ENCODE data around the gene CSTPP1.

CSTPP1 gene, protein sequence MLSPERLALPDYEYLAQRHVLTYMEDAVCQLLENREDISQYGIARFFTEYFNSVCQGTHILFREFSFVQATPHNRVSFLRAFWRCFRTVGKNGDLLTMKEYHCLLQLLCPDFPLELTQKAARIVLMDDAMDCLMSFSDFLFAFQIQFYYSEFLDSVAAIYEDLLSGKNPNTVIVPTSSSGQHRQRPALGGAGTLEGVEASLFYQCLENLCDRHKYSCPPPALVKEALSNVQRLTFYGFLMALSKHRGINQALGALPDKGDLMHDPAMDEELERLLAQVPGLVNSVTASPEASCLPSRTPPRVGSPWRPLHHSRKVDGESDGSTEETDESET

DNA sequence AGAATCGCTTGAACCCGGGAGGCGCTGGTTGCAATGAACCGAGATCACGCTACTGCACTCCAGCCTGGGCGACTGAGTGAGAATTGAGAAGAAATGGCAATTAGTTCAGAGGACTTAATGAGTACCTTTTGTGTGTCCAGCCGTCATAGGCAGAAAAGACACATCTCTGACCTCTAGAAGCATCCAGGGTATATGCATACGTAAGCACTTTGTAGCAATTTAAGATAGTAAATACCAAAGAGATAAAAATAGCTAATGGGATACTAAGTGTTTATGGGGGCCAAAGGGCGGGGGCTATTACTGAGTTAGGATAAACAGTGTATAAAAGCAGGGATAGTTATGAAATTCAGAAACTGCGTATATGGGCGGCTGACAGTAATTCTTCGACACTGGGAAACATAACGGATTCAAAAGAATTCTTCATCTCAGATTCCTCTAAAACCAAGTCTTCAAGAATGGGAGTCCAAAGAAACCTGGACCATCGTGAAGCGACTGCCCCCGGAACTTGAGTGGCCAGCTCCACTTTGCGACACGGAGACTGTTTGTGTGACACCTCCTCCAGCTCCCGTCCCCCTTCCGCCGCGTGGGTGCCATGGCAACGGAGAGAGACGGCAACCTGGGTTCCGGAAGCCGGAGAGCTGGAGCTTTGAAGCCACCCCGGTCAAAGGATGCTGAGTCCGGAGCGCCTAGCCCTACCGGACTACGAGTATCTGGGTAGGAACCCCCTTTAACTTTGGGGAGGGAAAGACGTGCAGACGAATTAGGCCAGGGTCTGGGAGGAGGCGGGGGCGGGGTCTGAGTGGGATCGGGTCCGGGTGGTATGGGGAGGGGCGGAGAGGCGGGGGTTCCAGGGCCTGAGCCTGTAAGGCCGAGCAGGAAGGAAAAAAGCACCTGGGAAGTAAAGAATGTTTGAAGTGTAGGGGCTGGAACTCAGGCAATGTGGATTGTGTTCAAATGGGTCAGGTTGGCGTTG is at the start of gene CSTPP1:
Gene CSTPP1, plus strand, starts transcription at position 624 of the 973 bp plus-strand sequence. Its CDS starts 45 bp downstream, at position 669.
- DNase-seq: peak; percentile 95 to 96

GRCh38 chr11:46888636-46889035 is 47.9 kb upstream of the CSTPP1 start:
- DNase-seq: no peak

DNA sequence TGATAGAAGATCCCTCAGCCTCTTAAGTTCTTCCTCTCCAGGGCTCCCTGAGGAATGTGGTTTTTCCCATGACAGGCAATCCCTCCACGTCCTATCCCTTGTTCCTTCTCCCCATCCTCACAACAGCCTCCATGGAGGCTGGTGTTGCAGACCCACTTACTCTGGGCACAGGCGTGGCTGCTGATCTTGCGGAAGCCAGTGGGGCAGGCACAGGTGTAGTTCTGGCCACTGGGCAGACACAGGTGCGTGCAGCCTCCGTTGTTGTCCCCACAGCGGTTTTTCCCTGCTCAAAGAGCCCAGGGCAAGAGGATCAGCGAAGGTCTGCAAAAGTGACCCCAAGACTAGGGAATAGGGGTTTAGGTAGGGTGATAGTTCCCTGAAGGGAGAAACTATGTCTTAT is 47.3 kb upstream of the CSTPP1 start:
- DNase-seq: no peak

DNA sequence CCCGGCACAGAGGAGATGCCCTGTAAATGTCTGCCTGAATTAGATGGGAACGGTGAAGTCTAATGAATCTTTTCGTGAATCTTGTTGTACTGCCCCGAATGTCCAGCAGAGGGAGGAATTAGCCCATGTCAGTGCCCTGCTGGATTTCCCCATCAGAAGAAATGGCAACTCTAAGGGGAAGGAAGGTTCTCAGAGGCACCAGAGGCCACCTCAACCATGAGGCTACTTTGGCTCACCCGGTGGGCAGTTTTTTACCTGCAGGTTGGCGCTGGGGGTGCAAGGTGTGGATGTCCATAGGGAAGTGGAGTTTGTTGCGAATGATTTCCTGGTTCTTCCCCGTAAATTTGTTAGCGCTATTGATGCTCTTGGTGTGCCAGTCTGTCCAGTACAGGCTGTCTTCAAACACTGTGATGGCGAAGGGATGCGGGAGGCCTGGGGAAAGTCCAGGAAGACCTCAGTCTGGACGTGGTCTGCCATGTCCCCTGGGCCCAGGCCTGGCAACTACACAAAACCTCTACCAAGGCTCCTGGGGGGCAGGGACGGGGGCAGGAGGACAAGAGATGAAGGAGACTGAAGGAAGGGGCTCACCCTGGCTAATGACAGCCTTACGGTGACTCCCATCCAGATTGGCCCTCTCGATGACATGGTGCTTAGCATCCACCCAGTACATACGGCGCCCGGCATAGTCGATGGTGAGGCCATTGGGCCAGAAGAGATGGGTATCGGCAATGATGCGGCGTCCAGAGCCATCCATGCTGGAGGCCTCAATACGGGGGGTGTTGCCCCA is 46.7 kb upstream of the CSTPP1 start:
- DNase-seq: peak; percentile 77 to 84

- DNase-seq: no peak
Measured at GRCh38 chr11:46890665-46891064, 45.9 kb upstream of the CSTPP1 start.

DNA sequence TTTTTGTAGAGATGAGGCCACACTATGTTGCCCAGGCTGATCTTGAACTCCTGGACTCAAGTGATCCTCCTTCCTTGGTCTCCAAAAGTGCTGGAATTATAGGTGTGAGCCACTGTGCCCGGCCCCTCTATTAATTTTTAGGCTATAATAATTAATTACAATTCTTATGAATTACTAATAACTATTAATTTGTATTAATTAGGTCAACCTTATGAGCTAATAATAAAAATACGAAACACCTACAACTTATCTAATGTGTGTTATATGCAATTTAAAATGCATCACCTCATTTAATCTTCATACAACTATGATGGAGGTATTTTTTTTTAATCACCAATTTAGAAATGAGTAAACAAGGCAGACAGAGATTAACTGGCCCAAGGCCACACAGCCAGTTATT is 44.5 kb upstream of the CSTPP1 start:
- DNase-seq: no peak

GRCh38 chr11:46892838-46893237 is 43.7 kb upstream of the CSTPP1 start:
- no peak for DNase-seq

DNA sequence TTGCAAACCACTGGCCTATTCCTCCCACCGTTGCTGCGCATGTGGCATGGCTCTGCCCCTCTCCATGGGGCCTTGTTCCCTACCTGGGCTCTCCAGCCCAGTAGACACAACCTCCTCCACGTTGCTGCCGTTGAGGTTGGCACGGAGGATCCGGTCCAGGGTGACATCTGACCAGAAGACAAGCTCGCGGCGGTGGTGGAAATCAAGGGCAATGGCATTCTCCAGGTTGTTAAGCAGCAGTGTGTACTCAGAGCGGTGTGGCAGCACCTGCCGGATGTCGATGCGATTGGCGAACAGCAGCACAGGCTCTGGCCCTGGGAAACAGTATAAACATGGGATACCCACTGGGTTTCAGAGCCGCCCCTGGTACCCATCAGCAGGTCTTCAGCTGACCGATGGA is 42.1 kb upstream of the CSTPP1 start:
- DNase-seq: no peak

DNA sequence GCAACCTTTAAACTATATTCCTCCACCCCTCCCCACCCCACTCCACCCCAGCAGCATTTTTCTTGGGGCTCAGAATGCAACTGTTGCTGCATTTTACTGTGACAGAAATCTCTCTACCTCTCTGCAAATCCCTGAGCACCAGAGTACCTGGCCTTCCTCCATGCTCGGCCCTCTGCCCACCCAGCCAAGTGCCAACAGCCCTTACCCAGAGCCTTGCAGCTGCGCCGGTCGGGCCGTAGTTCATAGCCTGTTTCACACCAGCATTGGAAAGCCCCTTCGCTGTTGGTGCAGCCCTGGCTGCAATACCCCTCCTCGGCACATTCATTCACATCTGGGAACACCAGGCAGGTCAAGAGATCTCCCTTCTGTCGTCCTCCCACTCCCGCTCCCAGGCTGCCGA is 41.6 kb upstream of the CSTPP1 start:
- no peak for DNase-seq

GRCh38 chr11:46895821-46896220 is 40.7 kb upstream of the CSTPP1 start:
- DNase-seq: no peak

- no peak for DNase-seq
Measured at GRCh38 chr11:46896719-46897406, 39.7 kb upstream of the CSTPP1 start.

DNA sequence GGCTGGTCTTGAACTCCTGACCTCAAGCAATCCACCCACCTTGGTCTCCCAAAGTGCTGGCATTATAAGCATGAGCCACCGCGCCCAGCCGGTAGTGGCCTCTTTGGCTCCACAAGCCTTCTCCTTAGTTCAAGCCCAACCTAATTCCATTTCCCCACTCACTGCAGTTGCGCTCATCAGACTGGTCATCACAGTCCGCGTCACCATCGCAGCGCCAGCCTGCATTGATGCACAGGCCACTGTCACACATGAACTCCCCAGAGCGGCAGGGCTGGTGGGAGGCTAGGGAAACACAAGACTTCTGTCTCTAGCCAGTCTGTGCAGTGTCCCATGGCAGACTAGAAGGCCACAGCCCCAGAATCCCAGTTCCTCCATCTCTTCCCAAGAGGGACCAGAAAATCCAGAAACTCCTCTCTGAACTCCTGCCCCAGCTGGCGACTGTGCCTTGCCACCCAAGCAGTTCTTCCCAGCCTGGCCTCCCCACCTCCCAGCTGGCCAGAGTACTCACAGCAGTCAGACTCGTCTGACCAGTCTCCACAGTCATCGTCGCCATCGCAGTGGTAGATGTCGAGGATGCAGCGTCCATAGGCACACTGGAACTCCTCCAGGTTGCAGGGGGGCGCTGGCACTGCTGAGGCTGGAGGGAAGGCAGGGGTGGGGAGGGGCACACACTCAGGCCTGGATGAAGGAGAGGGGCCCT is 38.0 kb upstream of the CSTPP1 start:
- DNase-seq: no peak

DNA sequence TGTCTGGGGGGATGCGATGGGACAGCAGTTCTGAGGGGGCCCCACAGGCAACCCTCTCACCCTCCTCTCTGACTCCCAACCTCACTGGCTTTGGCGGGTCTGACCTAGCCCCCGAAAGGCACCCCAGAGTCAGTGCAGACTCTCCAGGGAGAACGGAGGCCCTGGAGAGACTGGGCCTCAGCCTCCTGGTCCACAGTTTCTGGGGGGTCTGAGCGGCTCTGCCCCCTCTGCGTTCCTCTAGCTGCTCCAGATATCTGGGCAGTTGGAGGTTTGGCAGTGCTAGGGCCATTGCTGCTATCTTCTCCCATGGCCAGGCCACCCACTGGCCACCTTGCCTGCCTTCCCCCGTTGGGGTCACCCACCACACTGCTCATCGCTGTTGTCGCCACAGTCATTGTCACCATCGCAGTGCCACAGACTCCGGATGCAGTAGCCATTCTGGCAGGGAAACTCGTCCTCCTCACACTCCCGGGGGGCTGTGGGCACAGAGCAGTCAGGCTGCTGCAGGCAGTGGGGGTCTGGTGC is 37.0 kb upstream of the CSTPP1 start:
- DNase-seq: no peak

DNA sequence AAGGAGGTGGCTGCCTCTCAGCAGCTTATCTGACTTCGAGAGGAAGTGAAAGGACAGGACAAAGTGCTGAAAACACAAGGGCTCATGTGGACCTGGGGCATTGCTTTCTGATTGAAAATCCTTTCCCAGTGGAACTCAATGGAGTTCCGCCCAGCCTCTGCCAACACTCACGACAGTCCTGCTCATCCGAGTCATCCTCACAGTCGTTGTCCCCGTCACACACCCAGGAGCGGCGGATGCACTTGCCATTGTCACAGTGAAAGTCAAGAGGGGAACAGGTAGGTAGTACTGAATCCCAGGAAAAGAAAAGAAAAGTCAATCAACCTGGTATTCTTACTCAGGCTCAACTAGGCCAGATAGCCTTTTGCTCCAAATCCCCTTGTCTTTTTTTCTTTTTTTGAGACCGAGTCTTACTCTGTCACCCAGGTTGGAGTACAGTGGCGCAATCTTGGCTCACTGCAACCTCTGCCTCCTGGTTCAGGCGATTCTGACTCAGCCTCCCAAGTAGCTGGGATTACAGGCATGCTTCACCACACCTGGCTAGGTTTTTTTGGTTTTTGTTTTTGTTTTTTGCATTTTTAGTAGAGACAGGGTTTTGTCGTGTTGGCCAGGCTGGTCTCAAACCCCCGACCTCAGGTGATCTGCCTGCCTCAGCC is 36.3 kb upstream of the CSTPP1 start:
- DNase-seq: no peak

GRCh38 chr11:46901156-46901555 is 35.4 kb upstream of the CSTPP1 start:
- DNase-seq: no peak

- DNase-seq: no peak
Measured at GRCh38 chr11:46902694-46903093, 33.9 kb upstream of the CSTPP1 start.

GRCh38 chr11:46903846-46904245 is 32.7 kb upstream of the CSTPP1 start:
- no peak for DNase-seq

DNA sequence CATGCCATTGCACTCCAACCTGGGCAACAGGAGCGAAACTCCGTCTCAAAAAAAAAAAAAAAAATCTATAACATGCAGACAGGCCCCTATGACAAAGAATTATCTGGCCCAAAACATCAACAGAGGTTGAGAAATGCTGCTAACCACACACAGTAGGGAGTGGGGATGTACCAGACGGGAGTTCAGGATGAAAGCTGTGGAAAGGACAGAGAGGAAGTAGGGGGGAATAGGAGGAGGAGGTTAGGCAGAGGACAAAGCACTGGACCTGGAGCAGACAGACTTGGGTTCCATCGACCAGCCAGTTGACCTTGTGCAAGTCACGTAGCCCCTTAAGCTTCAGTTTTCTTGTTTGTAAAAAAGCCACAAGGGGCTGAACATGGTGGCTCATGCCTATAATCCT is 30.8 kb upstream of the CSTPP1 start:
- DNase-seq: no peak

DNA sequence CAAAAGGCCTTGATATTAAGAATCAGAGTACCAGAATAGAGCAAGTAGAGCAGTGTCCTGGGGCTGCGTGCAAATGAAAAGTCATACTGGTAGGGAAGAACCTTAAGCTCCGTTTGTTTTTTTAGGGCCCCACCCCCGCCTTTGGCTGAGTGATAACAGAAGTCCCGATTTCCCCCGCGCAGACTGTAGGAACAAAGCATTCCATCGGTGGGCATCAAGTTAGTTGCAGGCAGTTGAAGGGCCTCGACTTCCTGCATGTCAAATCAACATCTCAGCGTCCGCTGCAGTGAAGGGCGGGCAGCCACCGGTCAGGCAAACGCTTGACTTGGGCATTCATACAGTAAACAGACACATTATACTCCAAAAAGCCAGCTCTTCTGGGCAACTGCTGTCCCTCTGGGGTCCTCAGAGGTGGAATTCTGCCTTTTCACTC is 29.9 kb upstream of the CSTPP1 start:
- DNase-seq: peak in 1 of 2 experiments; percentile 7

GRCh38 chr11:46907606-46908005 is 29.0 kb upstream of the CSTPP1 start:
- DNase-seq: no peak
